SK-MEL-5 (cell line): ENCODE results near the gene CD200. TPM values are rescaled to one million over a fixed set of nuclear protein-coding genes. Genes with fewer than 3 reads are reported as not detected.

Experiments
- DNase-seq: peaks from one replicate; pipeline ENCODE4 v3.0.0-alpha.2; 2016; ENCODE audit warnings: low read depth, low spot score
- in situ Hi-C: cut with HindIII; loops from 2 replicates; pipeline ENCODE4 v1.10.0; 2016; ENCODE audit warnings: low sequenced_read_pairs, high pct_unique_total_duplicates, low pct_unique_long_range_greater_than_20kb
- polyA plus RNA-seq, 2 experiments: library from polyadenylated mRNA; depleted of rRNA; stranded (reverse); fragments of >200 nt; gene quantifications; 2 replicates each; pipeline ENCODE4 v1.2.3, GENCODE V29; 2015
- total RNA-seq: library from RNA; depleted of rRNA; stranded (reverse); fragments of >200 nt; shearing (Covaris generic); gene quantifications from 2 replicates; pipeline ENCODE4 v1.2.3, GENCODE V29; 2014; rRNA removed

CD200 gene
- total RNA-seq = 1.9 and 3.5 TPM in 2 replicates
- 4.6 and 4.9 TPM in 2 replicates for polyA plus RNA-seq (2015; cell fraction: cytosol; rRNA removed)
- 4.9 and 5.6 TPM in 2 replicates for polyA plus RNA-seq (2015; cell fraction: nucleus; rRNA removed)

- DNase-seq = no peak
- in situ Hi-C loops = no loop called here
These were observed at the start of gene CD200 for GRCh38 chr3:112333002-112333380. Gene CD200, plus strand, starts transcription at chr3:112333156. Its CDS starts 57 bp downstream, at chr3:112333213.

GRCh38 chr3:112289011-112289410 is 43.9 kb upstream of the CD200 start:
- in situ Hi-C loops = loop anchor here (25.0 kb wide), 1 partner anchor 152 kb away; the partner anchor contains the start of gene GCSAM
- no peak for DNase-seq

GRCh38 chr3:112293368-112294321 is 39.3 kb upstream of the CD200 start, which contains the start of gene SLC9C1:
Gene SLC9C1, minus strand, starts transcription at chr3:112294216. Its CDS starts 7,425 bp downstream, at chr3:112286791.
- in situ Hi-C loops = loop anchor here (25.0 kb wide), 1 partner anchor 156 kb away; the partner anchor contains the start of gene GCSAM
- peak; percentile 98 for DNase-seq

GRCh38 chr3:112297714-112298113 is 35.2 kb upstream of the CD200 start:
- in situ Hi-C loops = loop anchor here (25.0 kb wide), 1 partner anchor 160 kb away; the partner anchor contains the start of gene GCSAM
- no peak for DNase-seq

GRCh38 chr3:112298781-112299180 is 34.2 kb upstream of the CD200 start:
- no peak for DNase-seq

GRCh38 chr3:112302150-112302830 is 30.7 kb upstream of the CD200 start:
- in situ Hi-C loops = no loop called here
- peak; percentile 53 for DNase-seq

More at GRCh38 chr3:112298781-112299180, 34.2 kb upstream of the CD200 start:
- in situ Hi-C loops = loop anchor here (25.0 kb wide), 1 partner anchor 161 kb away; the partner anchor contains the start of gene GCSAM

- in situ Hi-C loops = no loop called here
- DNase-seq = peak; percentile 93
These were observed 29.8 kb upstream of the CD200 start for GRCh38 chr3:112302881-112303763.

GRCh38 chr3:112303764-112304325 is 29.1 kb upstream of the CD200 start:
- in situ Hi-C loops = no loop called here
- peak; percentile 63 for DNase-seq

GRCh38 chr3:112304611-112305010 is 28.3 kb upstream of the CD200 start:
- in situ Hi-C loops = no loop called here
- peak; percentile 64 for DNase-seq

- no peak for DNase-seq
- in situ Hi-C loops = no loop called here
These were observed 26.1 kb upstream of the CD200 start for GRCh38 chr3:112306825-112307224.

GRCh38 chr3:112307557-112307956 is 25.4 kb upstream of the CD200 start:
- in situ Hi-C loops = no loop called here
- DNase-seq = no peak

GRCh38 chr3:112308151-112308911 is 24.6 kb upstream of the CD200 start:
- in situ Hi-C loops = no loop called here
- DNase-seq = peak; percentile 80

- no peak for DNase-seq
- in situ Hi-C loops = no loop called here
These were observed 18.3 kb upstream of the CD200 start for GRCh38 chr3:112314649-112315048.

- in situ Hi-C loops = no loop called here
- no peak for DNase-seq
These were observed 17.2 kb upstream of the CD200 start for GRCh38 chr3:112315791-112316190.

GRCh38 chr3:112319516-112320276 is 13.3 kb upstream of the CD200 start:
- in situ Hi-C loops = no loop called here
- DNase-seq = no peak
